Measurements from ENCODE around the gene FCER1G.
"Not testable (repeated sequence)": the region's sequence is repeated elsewhere in the genome, so short reads cannot be mapped to it uniquely, and the experiment has no call there.

FCER1G gene

GRCh38 chr1:161241682-161242081 is 26.6 kb downstream of the FCER1G start:
- no peak overlapping the region for H3K4me3 ChIP-seq (replicated peaks; ENCODE audit: insufficient read depth, low read length)
- TF ChIP-seq, protein P1, sequence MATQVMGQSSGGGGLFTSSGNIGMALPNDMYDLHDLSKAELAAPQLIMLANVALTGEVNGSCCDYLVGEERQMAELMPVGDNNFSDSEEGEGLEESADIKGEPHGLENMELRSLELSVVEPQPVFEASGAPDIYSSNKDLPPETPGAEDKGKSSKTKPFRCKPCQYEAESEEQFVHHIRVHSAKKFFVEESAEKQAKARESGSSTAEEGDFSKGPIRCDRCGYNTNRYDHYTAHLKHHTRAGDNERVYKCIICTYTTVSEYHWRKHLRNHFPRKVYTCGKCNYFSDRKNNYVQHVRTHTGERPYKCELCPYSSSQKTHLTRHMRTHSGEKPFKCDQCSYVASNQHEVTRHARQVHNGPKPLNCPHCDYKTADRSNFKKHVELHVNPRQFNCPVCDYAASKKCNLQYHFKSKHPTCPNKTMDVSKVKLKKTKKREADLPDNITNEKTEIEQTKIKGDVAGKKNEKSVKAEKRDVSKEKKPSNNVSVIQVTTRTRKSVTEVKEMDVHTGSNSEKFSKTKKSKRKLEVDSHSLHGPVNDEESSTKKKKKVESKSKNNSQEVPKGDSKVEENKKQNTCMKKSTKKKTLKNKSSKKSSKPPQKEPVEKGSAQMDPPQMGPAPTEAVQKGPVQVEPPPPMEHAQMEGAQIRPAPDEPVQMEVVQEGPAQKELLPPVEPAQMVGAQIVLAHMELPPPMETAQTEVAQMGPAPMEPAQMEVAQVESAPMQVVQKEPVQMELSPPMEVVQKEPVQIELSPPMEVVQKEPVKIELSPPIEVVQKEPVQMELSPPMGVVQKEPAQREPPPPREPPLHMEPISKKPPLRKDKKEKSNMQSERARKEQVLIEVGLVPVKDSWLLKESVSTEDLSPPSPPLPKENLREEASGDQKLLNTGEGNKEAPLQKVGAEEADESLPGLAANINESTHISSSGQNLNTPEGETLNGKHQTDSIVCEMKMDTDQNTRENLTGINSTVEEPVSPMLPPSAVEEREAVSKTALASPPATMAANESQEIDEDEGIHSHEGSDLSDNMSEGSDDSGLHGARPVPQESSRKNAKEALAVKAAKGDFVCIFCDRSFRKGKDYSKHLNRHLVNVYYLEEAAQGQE (IDR thresholded peaks at IDR 0.05; ENCODE audit: insufficient replicate concordance, low read depth): no peak
- TF ChIP-seq SPI1 (IDR thresholded peaks at IDR 0.05; ENCODE audit: borderline replicate concordance, low read depth): peak; percentile 29; the same call in 1 of the 2 replicates
- H3K27me3 ChIP-seq (ENCODE audit: insufficient read depth, poor library complexity, severe bottlenecking): no peaks in the 10 kb centered on the region
- peak in 1 of 2 experiments; percentile 31 for DNase-seq (ENCODE audit: low read depth in 1 of 2, low spot score in 1 of 2)
- no peak overlapping the region for H3K27ac ChIP-seq (replicated peaks)

DNA sequence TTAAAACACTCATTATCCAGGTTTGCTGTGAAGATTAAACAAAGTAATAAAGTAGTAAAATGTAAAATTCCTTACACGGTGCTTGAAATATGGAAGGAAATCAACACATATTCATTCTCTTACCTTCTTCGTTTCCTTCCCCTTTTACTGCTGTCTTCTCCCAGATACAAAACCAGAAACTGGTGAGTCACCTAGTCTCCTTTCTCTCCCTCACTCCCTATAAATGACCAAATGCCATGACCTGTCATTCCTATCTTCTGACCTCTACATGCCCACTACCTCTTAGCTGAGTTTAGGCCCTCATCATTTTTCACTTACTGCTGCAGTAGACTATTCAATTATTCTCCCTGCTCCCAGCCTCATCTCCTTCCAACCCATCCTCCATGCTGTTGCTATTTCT is 27.2 kb downstream of the FCER1G start:
- H3K27ac ChIP-seq (replicated peaks): no peak overlapping the region
- no peak for DNase-seq (ENCODE audit: low read depth in 1 of 2, low spot score in 1 of 2)
- no peak overlapping the region for H3K4me3 ChIP-seq (replicated peaks; ENCODE audit: insufficient read depth, low read length)
- no peak for TF ChIP-seq SPI1 (IDR thresholded peaks at IDR 0.05; ENCODE audit: borderline replicate concordance, low read depth)
- TF ChIP-seq CTCF (IDR thresholded peaks at IDR 0.05; ENCODE audit: insufficient read depth, low read length): no peak
- TF ChIP-seq, protein P1 (IDR thresholded peaks at IDR 0.05; ENCODE audit: insufficient replicate concordance, low read depth): no peak
- TF ChIP-seq POLR2AphosphoS5 (IDR thresholded peaks at IDR 0.05; ENCODE audit: low read depth): no peak
- no peak for TF ChIP-seq GABPA (IDR thresholded peaks at IDR 0.05; ENCODE audit: low read depth)
- no peaks in the 10 kb centered on the region for H3K27me3 ChIP-seq (ENCODE audit: insufficient read depth, poor library complexity, severe bottlenecking)

GRCh38 chr1:161244888-161245287 is 29.8 kb downstream of the FCER1G start:
- H3K27me3 ChIP-seq (ENCODE audit: insufficient read depth, poor library complexity, severe bottlenecking): no peaks in the 10 kb centered on the region

DNA sequence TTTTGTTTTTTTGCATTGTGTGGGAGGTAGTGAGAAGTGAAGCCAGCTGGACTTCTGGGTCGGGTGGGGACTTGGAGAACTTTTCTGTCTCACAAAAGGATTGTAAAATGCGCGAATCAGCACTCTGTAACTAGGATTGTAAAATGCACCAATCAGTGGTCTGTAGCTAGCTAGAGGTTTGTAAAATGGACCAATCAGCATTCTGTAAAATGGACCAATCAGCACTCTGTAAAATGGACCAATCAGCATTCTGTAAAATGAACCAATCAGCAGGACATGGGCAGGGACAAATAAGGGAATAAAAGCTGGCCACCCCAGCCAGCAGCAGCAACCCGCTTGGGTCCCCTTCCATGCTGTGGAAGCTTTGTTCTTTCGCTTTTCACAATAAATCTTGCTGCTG is 35.0 kb downstream of the FCER1G start:
- H3K4me3 ChIP-seq (replicated peaks; ENCODE audit: insufficient read depth, low read length); H3K27ac ChIP-seq (replicated peaks); H3K27me3 ChIP-seq (ENCODE audit: insufficient read depth, poor library complexity, severe bottlenecking); DNase-seq (ENCODE audit: low read depth in 1 of 2, low spot score in 1 of 2): not testable (repeated sequence)

More at GRCh38 chr1:161244888-161245287, 29.8 kb downstream of the FCER1G start:
- no peak overlapping the region for H3K4me3 ChIP-seq (replicated peaks; ENCODE audit: insufficient read depth, low read length)
- TF ChIP-seq SPI1 (IDR thresholded peaks at IDR 0.05; ENCODE audit: borderline replicate concordance, low read depth) (no peak), POLR2AphosphoS5 (IDR thresholded peaks at IDR 0.05; ENCODE audit: low read depth) (no peak)
- no peak overlapping the region for H3K27ac ChIP-seq (replicated peaks)
- DNase-seq (ENCODE audit: low read depth in 1 of 2, low spot score in 1 of 2): no peak

DNA sequence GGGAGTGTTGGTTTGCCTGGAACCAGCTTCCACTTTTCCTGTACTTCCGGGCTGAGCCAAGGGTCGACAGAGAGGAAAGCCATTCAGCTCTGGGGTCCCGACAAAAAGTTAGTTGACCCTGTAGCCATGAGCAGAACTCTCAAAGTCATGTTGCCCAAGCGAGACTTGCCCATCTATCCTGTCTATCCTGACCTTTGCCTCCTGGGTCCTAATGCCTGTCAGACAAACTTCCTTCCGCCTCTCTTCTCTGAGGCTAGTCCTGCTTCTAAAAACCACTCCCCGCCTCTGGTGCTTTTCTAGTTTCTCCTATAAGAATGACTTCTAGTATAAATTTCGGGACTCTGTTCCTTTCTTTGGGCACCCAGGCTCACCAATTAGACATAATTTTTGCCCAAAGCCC is 35.7 kb downstream of the FCER1G start:
- no peak for DNase-seq (ENCODE audit: low read depth in 1 of 2, low spot score in 1 of 2)
- Histone ChIP-seq H3K27ac (replicated peaks) (no peak overlapping the region), H3K4me3 (replicated peaks; ENCODE audit: insufficient read depth, low read length) (no peak overlapping the region), H3K27me3 (ENCODE audit: insufficient read depth, poor library complexity, severe bottlenecking) (no peaks in the 10 kb centered on the region)
- TF ChIP-seq SPI1 (IDR thresholded peaks at IDR 0.05; ENCODE audit: borderline replicate concordance, low read depth) (no peak), POLR2AphosphoS5 (IDR thresholded peaks at IDR 0.05; ENCODE audit: low read depth) (no peak), CTCF (IDR thresholded peaks at IDR 0.05; ENCODE audit: insufficient read depth, low read length) (no peak), GABPA (IDR thresholded peaks at IDR 0.05; ENCODE audit: low read depth) (no peak)
- TF ChIP-seq, protein P1 (IDR thresholded peaks at IDR 0.05; ENCODE audit: insufficient replicate concordance, low read depth): no peak
